ENCODE results near the gene DIAPH1. TPM values are rescaled to one million over a fixed set of nuclear protein-coding genes. Genes with fewer than 3 reads are reported as not detected.
"Not testable (repeated sequence)": the region's sequence is repeated elsewhere in the genome, so short reads cannot be mapped to it uniquely, and the experiment has no call there.

The DIAPH1 gene
- total RNA-seq, 1 donor from 2014 or later, result 42.2 TPM

DNA sequence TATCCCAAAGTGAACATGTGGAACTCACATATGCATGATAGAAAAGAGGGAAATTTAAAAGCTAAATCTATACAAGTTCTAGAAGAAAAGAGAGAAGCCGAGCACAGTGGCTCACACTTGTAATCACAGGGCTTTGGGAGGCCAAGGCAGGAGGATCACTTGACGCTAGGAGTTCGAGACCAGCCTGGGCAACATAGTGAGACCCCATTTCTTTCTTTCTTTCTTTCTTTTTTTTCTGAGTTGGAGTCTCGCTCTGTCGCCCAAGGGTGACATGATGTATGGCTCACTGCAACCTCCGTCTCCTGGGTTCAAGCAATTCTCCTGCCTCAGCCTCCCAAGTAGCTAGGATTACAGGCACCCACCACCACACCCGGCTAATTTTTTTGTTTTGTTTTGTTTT is 8.9 kb downstream of the DIAPH1 start:
- DNase-seq, result not testable (repeated sequence)

DNA sequence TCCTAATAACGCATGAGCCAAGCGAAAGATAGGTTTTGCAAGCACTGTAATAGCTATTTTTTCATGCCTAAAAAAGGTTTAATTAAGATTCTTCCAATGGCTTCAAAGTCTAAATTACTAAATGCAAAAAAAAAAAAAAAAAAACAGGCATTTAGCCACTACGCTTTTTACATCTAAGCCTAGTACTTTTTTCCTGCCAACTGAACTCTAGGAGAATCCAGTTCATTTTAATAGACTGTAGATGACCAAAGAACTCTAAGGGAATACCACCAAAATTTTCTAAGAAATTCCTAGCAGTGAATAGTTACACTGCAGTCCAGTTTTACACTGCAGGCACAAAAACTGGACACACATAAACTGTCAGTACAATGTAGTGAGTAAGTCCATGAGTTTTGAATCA is 9.8 kb downstream of the DIAPH1 start:
- DNase-seq, result no peak

DNA sequence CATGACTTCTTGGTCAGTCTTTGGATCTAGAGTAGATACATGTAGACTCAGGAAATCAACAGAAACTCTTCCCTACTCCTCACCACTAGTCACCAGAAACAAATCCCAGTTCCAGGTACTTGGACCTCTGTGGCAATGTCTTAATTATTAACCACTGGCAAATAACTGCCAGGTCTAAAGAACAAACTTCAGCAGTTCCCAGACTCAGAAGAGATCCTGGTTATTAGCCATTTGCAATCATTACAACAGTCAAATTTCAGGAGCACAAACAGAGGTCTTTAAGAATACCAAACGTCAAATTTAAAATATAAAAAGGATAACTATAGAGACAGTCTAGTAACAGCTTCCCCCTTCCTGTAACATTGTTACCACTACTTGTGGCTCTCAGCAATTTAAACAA is 10.2 kb downstream of the DIAPH1 start:
- DNase-seq, result no peak

DNA sequence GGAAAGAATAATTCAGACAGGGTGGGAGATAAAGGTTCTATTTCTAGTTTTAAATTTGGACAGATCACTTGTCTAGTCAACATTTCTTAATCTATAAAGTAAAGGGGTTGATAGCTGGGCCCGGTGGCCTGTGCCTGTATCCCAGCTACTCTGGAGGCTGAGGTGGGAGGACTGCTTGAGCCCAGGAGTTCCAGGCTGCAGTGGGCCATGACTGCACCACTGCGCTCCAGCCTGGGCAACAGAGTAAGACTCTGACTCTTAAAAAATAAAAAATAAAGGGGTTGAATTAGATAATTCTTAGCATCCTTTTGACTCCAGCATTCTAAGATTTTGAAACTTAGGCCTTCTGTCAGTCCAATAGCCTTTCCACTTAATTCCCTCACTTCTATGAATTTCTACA is 10.8 kb downstream of the DIAPH1 start:
- DNase-seq, result no peak

DNA sequence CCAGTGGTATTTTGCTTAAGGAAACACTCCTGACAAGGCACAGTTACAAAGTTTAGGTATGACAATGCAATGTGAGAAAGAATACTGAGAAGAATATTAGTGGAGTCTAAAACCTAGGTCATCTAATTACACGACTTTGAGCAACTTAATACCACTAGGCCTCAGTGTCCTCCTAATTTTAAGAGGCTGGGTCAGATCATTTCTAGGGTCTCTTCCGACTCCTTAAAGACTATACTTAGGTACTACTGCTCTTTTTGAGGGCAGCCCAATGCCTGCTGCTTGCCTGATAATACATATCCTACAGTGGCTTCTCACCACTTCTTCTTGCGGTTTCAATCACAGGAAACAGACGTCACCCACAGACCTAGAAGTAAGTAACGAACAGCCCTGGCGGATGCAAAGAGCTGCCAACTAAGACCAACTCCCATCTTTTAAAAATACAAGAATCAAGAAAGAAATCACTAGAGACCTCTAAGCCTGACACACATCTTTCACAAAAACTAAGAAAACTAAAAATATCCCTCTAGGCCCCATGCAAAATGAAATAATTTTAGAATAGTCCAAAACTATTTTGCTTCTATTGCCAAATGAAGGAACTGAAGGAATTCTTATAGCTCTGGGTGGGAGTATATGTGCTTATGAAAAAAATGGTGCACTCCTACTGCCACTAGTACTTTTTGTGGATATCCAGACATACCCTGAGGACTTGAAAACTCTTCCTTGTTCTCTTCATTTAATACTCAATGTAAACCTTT is 13.1 kb downstream of the DIAPH1 start:
- peak; percentile 86 for DNase-seq

DNA sequence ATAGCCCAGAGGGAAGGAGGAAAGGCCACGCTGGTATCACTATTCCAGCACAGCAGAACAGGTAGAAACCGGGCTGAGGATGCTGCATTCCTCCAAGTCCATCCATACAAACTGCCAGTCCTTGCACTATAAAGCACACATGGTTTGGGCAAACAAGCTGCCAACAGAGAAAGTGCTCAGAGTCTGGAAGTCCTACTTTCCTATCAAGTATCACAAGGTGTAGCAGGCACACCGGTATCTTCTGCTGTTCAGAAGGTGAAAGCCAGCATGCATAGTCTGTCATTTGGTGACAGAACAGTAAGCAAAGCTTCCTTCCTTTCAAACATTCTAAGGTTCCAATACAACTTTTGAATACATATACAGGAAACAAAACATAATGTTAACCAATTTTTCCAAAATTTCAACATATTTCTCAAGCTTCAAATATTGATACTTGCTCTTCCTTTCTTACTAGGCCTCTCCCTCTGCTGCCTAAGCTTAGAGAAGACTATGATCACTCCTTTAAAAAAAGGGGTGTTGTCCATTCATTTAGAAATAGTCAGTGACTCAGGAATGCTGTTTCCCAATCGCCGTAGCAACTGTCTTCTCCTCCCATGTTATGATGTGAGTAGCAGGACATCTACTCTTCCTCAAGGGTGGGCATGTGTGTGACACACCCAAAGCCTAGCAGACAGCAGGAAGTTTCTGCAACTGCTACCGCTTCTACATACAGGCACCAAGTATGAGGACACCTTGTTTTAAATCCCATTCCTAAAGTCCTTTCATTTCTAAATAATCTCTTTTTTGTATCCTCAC is 14.7 kb downstream of the DIAPH1 start:
- peak; percentile 75 for DNase-seq

DNA sequence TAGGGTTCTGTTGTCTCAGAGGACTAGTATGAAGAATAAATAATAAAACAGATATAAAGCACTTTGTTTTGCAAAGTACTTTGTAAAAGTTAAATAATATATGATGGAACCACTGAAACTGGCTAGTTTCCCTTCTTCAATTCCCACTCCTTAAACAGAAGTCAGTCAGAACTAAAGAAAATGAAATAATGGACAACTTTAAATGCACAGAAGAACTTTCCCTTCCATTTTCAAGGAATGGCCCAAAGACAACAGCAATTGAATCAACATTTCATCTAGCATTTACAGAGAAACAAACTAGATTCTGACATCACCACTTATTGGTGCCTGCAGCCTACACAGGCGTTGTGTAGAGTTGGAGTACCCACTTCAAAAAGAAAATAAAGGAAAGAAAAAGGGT is 16.2 kb downstream of the DIAPH1 start:
- DNase-seq, result no peak

DNA sequence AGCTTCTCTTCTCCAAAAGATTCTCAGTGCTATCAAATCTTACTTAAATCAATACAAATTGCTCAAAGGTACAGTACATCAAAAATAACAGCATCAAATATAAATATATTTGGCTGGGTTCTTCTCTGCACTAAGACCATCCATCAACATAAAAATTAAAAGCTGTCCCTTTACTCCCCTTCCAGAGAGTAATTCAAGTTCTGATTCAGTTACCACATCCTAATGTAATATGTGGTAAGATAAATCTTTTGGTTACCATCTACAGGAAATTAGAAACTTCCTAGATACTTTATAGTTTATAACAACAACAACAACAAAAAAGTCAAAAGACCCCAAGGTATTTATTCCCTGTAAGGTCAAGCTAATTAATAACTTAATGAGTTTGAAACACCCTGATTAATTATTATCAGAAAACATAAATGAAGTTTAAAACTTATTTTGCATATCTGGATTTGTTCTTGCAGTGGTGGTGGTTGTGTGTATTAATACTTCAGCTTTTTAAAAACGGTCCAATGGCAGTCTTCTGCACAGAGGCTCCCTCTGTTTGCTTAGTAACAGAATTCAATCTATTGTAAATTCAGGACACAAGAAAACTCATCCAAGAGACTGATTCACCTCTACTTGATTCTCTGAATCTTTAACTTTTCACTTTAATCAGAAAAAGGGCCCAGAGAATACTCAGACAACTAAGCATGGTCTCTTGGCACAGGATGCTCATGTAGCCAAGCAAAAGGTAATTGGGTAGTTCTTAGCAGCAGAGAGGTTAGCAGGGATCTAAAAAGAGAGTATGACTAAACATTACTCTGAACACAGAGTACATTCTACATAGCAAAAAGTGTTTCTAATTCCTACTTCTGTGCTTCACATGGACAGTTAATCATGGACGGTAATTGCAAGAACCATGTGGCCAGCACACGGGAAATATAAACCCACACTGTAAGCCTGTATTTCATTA is 20.1 kb downstream of the DIAPH1 start:
- DNase-seq, result peak; percentile 9

DNA sequence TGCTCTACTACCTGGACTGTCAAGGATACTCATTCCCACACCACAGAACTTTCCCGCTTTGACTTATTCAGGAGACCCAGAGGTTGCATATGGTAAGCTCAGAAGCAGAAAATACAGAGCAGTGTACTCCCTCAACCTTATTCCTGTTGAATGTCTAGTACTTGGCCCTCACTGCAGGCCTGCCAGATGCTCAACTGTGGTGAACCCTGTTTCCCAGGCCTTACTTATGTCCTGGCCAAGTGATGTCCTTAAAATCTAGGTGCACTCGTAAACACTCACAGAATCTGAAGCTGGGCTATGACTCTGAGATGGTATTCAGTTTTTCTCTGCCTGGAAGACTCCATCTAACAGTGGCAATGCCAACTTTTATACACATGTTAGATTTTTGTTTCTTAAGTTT is 21.0 kb downstream of the DIAPH1 start:
- DNase-seq, result no peak

DNA sequence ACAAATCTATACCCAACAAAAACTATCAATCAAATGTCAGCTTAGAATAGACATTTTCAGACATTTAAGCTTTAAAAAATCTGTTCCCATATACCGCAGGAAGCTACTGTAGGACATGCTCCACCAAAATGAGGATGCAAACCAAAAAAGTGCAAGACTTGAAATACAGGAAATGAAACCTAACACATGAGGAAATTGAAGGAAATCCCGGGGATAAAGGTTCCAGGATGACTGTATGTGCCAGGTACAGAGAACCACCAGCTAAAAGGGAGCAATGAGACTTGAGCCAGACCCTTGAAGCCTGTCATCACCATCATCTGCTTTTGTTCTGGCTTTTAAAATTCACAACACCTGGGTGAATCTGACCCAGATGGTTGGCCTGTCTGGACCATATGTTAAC is 21.4 kb downstream of the DIAPH1 start:
- peak; percentile 19 for DNase-seq

DNA sequence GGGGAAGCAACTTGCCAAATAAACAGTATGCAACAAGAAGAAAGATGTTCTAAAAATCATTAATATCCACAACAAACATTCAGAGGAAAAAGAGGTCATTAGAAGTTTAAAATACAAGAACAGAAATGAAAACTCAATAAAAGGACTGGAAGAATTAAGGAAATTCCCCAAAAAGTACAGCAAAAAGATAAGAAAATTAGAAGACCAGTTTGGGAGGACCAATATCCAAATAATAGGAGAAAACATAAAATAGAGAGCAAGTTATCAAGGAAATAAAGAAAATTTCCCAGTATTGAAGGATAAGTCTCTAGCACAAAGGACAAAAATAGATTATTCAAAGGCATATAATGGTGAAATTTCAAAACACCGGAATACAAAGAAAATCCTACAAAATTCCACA is 21.9 kb downstream of the DIAPH1 start:
- no peak for DNase-seq

DNA sequence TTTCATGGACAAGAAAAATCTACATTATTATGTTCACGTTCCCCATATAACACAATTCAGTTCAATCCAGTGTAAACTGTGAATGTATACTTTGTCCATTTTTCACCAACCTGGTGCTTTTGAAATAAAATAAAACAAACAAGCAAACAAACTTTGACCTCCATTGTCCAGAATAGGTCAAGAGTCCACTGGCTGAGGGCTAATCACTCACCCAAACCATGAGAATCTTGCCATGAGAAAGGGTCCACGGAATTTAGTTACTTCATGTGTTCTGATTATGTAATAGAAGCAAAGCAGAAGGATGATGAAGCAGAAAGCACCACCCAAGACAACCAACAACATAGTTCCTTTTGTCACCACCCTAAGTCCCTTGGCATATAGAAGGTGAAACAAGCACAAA is 28.7 kb downstream of the DIAPH1 start:
- DNase-seq, result no peak

DNA sequence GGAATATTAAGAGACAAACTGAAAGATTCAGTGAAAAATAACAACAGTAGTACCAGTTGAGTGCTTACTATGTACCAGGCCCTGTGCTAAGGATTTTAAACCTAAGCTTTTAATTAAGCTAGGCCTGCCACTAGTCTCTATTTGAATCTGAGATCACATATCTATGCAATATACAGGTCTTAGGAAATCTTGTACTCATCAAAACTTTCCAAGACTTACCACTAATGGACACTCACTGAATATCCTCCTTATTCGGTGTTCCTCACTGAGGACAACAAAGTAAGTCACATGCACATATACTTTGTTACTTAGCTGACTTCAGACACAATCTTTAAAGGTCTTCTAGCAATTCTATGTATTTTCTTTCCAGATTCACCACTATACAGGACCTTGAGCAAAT is 32.6 kb downstream of the DIAPH1 start:
- no peak for DNase-seq

DNA sequence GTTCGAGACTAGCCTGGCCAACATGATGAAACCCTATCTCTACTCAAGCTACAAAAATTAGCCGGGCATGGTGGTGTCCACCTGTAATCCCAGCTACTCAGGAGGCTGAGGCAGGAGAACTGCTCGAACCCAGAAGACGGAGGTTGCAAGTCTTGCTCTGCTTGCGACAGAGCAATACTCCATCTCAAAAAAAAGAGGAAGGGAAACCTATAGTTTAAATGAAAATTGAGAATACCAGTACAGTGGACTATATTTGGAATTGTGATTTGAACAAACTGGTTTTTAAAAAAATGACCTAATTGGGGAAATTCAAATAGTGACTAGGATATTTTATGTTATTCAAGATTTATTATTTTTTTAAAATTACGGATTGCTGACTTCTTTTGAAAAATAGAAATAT is 33.2 kb downstream of the DIAPH1 start:
- no peak for DNase-seq

DNA sequence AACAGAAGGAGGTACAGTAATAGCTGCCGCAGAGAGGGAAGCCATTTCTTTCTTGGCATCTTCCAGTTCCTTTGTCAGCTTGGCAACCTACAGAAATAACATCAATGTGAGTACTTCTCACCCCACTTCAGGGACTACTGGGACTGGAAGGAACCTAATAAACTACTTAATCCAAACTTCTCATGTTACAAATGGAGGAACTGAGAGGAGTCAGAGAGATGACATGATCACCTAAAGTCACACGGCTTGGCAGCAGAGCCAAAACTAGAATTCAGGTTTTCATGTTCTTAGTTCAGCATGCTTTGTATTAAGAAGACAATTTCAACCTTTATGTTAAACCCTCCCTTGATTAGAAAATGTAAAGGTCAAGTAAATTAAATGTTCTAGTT is 44.7 kb downstream of the DIAPH1 start:
- no peak for DNase-seq

DNA sequence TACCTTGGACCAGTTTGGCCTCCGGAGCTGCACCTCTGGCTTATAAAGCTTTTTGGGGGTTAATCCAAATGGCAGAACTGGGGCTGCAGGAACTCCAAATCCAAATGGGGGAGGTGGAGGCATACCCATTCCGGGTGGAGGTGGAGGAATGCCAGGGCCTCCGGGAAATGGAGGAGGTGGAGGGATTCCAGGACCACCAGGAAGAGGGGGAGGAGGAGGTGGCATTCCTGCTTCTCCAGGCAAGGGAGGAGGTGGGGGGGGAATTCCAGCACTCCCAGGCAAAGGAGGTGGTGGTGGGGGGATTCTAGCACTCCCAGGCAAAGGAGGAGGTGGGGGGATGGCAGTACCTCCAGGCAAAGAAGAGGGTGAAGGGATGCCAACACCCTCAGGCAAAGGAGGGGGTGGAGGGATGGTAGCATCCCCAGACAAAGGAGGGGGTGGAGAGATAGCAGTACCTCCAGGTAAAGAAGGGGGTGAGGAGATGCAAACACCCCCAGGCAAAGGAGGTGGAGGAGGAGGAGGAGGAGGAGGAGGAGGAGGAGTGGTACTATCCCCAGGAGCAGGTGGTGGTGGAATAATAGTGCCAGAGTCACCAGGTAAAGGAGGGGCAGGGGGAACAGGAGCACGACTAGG is 45.2 kb downstream of the DIAPH1 start:
- DNase-seq, result no peak

DNA sequence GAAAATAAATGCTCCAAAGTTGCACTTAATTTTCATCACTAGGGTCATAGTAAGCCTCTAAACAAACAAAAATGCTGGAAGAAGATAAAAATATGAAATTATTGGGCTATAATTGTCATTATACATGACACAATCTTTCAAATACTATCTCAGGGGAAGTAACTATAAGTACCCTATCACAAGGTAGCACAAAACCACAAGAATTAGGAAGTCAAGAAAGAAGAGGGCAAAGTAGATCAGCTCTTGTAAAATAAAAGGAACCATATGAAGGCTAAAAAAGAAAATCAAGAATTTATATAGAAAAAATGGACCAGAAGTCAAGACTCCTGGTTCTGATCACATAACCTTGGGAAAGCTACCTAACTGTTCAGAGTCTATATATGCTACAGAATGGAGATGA is 48.1 kb downstream of the DIAPH1 start:
- DNase-seq, result no peak

DNA sequence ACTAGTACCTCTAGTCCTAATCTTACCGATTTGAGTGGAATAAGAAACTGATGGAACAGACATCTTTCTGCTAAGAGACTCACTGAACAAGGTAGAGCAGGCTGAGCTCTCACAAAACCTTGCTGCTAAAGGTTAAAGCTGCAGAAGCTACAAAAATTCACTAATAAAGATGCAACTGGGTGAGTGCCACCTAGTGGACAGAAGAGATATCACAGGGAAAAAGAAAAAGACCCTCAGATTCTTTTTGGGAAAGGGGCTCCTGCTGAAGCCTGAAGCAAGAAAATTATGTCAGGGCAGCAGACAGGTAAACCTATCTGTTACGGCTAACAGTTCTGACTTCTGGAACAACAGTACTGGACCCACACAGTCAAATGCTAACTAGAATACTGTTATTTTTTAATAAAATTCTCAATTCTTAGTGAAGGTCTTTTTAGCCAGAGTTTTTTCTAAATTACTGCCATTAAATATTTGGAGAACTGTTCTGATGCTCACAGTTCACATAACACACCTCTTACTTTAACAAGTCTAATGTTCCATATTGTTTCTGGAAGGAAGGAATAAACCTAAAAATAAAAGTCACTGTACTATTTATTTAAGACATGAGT is 51.2 kb downstream of the DIAPH1 start:
- peak; percentile 39 for DNase-seq

DNA sequence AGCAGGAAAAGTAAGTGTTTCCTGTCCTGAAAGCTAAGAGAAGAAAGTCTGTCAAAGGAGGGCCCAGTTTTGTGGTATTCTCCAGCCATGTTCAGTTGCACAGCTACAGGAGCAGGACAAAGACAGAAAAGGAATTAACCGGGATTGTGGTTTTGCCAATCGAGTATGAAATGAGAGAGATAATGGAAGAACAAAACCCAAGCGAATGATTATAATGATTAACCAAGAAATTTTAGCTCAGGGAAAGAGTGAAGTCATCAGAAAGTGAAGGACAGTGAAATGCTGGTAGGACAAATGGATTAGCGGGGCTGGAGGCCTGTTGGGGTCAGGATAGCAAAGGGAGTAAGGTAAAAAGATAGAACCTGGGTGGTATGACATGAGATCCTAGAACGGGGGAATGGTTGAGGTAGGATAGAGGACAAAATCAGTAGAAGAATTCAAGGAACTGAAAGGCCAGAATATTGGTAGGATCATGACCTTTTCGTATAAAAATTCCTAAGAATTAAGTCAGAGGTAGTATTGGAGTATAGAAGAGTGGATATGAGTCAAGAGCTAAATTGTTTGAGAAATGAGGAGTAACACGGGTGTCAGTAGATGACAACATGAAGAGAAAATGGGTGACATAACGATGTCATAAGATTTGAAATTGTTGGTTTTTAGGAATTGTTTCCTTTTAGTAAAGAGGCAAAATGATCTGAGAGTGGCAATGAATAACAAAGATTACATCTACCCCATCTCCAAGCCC is 52.8 kb downstream of the DIAPH1 start:
- DNase-seq, result no peak

DNA sequence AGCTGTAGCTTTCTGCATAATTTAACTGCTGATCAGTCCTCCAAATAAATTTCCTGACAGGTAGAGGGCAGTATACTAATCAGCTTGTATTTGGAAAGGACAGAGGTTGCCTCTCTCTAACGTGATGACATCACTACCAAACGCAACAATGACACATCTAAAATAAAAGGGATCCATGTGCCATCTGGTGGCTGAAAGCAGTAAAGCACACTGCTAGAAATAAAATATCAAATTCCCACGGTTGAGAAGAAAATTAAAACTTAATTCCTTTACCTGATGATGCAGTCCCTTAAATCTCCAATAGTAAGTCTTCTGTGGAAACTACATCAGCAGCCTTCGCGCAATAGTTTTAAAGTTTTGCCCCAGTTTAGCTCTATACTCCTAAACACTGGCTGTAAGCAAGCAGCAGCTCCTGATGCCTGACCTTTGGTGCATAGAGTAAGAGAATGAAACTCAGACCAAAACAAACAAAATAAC is 54.5 kb downstream of the DIAPH1 start:
- DNase-seq, result peak; percentile 97

All from dermis blood vessel endothelial cell (primary cell).